ENCODE measurements around the gene KCNK13.
A peak's percentile ranks its signal among the peaks of the same experiment; 100 is the strongest.
"Not testable (repeated sequence)": the region's sequence is repeated elsewhere in the genome, so short reads cannot be mapped to it uniquely, and the experiment has no call there.

Gene KCNK13

GRCh38 chr14:90062127-90062794 is 467 bp downstream of the KCNK13 start:
- no peak for DNase-seq

GRCh38 chr14:90062822-90063539 is 1.2 kb downstream of the KCNK13 start:
- peak; percentile 18 for DNase-seq

- no peak for DNase-seq
These were observed 10.6 kb downstream of the KCNK13 start for GRCh38 chr14:90072350-90072749.

DNA sequence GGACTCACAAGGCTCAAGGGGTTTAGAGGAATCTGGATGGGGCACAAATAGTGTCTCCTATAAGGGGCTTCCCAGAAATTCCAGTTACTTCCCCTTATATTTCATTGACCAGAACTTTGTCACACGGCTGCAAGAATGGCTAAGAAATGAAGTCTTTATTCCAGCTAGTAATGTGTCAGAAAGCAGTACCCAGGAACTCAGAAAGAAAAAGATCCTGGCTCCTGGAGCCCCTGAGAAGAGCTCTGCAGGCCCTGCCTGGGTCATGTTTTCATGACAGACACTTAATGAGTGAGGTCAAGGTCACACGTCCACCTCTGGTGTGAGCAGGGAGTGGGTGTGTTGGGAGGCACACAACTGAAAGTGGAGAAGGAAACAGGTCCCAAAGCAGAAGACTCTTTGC is 17.8 kb downstream of the KCNK13 start:
- DNase-seq = no peak

DNA sequence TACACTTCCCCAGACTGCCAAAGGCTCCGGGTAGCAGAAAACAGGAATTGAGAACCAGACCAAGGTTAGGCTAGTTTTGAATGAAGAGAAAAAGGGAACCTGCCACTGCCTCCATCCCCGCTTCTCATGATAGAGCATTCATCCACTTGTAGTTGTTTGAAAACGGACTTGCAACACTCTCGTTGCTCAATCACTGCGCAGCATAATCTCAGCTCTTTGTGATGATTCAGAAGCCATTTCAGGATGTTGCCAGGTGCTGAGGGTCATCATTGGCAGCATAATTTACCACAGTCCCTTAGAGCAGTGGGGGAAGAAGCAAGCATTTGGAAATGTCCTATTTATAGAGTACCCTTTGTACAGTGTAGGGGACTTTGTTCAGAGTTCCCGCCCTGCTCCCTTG is 25.6 kb downstream of the KCNK13 start:
- peak; percentile 45 for DNase-seq

GRCh38 chr14:90088176-90088575 is 26.4 kb downstream of the KCNK13 start:
- no peak for DNase-seq

DNA sequence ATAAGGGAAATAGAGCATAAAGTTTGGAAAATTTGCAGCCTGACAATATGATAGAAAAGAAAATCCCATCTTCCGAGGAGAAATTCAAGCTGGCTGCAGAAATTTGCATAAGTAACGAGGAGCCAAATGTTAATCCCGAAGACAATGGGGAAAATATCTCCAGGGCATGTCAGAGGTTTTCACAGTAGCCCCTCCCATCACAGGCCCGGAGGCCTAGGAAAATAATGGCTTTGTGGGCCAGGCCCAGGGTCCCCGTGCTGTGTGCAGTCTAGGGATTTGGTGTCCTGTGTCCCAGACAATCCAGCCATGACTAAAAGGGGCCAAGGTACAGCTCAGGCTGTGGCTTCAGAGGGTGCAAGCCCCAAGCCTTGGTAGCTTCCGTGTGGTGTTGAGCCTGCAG is 27.7 kb downstream of the KCNK13 start:
- not testable (repeated sequence) for DNase-seq

- DNase-seq = no peak
These were observed 29.6 kb downstream of the KCNK13 start for GRCh38 chr14:90091393-90091792.

DNA sequence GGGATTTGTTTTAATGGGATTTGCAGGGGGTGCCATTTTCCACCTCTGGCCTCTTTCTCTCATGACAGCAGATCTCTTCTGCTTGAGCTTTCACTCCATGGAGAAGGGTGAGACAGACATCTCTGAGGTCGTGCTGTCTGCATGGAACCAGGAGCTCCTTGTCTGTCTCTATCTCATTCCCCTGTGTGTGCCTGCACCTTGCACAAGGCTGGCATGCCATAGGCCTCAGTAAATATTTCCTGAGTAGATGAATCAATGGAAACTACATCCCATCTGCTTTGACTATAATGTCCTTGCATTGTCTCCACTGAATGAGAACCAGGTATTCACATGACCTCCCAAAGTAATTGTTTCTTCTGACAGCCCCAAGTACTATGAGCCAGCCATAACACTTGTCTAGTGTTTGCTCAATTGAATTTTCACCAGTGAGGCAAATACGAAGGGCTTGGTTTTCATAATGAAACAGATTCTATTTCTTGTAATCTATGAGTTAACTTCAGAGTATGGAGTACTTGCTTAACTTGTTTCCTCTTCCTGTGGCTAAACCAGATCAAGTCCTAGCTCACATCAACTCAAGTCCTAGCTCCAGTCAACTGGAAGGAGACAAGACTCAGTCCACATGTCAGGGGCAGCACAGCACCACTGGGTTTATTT is 32.3 kb downstream of the KCNK13 start:
- no peak for DNase-seq

DNA sequence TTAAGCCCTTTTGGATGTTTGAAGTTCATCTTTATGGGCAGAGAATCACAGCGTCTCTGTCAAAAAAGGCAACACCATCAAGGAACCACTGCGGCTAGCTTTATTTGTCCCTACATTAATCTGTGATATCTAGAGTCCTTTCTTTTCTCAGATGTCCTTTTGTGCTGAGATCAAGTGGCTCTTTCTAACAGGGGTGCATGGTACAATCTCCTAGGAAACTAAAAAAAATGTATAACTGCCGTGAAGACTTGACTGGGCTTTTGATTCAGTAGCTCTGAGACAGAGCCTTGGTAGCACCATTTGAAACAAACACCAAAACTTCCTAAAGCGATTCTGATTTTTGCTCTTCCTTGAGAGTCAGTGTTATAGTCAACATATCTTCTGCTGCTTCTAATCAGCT is 33.3 kb downstream of the KCNK13 start:
- no peak for DNase-seq

GRCh38 chr14:90096566-90096965 is 34.8 kb downstream of the KCNK13 start:
- DNase-seq = no peak

- no peak for DNase-seq
These were observed 42.0 kb downstream of the KCNK13 start for GRCh38 chr14:90103808-90104207.

- DNase-seq = no peak
These were observed 44.0 kb downstream of the KCNK13 start for GRCh38 chr14:90105756-90106155.

DNA sequence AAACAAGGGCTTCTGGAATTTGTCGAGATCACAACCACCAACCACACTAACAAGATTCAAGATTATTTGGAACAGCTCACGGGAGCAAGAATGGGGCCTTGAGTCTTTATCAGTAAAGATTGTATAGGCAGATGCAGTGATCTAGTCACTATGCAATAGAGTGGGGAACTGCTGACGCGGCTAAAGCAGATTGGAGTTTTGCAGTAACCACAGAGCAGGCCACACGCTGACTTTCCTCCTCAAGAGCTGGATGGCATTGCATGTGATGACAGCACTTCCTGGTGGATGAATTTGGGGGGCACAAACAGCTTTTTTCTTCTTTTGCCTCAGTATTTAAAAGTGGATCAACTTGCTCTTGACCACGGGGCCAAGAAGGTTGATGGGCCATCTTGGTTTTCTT is 46.0 kb downstream of the KCNK13 start:
- no peak for DNase-seq

DNA sequence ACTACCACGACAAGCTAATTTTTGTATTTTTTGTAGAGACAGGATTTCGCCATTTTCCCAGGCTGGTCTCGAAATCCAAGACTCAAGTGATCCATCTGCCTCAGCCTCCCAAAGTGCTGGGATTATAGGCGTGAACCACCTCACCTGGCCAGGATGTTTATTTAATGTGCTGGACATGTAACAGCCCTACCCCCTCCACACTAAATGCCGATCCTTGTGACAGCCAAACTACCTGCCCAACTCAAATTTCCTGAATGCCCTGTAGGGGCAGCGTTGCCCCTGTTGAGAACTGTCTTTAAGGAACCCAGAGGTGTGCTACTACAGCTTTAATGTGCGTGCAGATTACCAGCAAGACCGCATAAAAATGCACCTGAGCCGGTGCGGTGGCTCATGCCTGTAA is 48.1 kb downstream of the KCNK13 start:
- peak; percentile 37 for DNase-seq

DNA sequence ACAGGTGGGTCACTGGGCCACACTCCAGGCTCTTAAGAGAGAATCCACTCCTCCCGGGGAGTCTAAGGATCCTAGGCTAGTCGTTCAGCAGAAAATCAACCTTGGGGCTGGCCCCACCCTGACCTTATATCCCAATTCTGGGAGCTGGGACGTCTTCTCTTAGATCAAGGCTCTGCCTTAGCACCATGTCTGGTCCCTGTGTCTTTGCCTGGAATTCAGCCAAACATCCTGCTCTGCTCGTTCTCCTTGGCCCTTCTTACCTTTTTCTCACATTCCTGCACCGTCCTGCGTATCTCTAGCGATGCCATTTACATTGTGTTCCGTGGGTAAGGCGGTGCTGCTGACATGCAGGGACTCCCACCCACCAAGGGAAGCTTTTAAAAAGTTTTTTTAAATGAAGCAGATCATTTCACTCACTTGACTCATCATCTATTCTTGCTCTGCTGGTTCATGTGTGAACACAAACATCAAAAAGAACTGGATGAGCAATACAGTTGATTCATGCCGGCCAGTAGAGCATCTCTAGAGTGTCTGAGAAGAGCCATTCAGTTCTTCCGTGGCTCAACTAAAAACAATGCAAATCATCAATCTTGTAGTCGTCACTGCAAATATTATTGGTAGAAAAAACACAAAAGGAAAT is 50.2 kb downstream of the KCNK13 start:
- no peak for DNase-seq

GRCh38 chr14:90114554-90114953 is 52.8 kb downstream of the KCNK13 start:
- no peak for DNase-seq

- DNase-seq = no peak
These were observed 54.0 kb downstream of the KCNK13 start for GRCh38 chr14:90115780-90116179.

DNA sequence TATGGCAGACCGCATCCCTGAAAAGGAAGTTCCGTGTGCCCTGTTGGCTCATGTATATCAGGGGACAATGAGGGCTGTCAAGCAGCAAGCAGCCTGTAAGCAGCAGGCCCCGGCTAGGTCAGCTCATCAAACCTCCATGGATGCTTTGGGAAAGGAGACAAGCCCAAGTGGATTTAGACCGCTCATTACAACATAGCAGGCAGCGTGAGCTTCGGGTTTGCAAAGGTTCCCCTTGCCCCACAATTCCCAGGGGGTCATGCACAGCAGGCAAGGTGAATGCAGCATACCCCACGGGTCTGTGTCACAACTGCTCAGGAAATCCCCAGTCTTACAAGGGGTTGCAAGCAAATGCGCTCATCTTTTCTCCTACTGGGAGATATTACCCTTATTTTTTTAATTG is 54.6 kb downstream of the KCNK13 start:
- no peak for DNase-seq

GRCh38 chr14:90118027-90118426 is 56.2 kb downstream of the KCNK13 start:
- DNase-seq = no peak

GRCh38 chr14:90126260-90126659 is 64.5 kb downstream of the KCNK13 start:
- DNase-seq = no peak

GRCh38 chr14:90132821-90133570 is 71.2 kb downstream of the KCNK13 start:
- DNase-seq = no peak

DNA sequence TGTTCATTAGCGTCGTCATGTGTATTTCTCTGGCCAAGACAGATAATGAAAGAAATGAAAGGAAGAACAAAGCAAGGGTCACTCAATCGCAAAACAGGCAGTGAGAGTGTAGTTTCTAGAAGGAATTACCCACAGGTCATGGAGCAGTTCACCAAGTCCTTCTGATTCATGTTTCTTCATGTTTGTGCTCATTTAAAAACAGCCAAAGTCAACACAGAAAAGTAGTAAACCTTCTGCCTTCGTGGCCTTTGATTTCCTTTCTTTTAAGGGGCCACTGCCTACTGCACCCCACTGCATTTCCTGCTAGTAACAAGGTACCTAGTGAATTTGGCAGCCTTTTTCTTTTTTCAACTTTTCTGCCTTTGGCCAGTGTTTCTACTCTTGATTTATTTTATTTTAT is 75.1 kb downstream of the KCNK13 start:
- no peak for DNase-seq
